Keratinocyte (primary cell): ENCODE measurements around the gene ZNF24. TPM values are rescaled to one million over a fixed set of nuclear protein-coding genes. Genes with fewer than 3 reads are reported as not detected.

ENCODE experiments used
- DNase-seq: peaks from one replicate; pipeline ENCODE4 v3.0.0-alpha.2; 2011; ENCODE audit warnings: low read depth, missing footprints, low spot score
- FAIRE-seq: peaks from 2 replicates; lab custom pipeline; 2011; peaks lifted over from hg19 to GRCh38; lab: Jason Lieb, UNC
- H2AFZ ChIP-seq: 2 replicates; pipeline ENCODE4 v1.6.0; 2012; ENCODE audit warnings: low read length, control low read depth, inconsistent platforms; ENCODE audit not compliant: control insufficient read depth
- H3K27ac ChIP-seq: 2 replicates; pipeline ENCODE4 v1.5.1; 2011; ENCODE audit warnings: low read length; ENCODE audit not compliant: control insufficient read depth, insufficient read depth
- H3K27me3 ChIP-seq: 3 replicates; pipeline ENCODE4 v1.6.0; 2011; ENCODE audit warnings: low read length; ENCODE audit not compliant: control insufficient read depth, insufficient read depth; ENCODE audit errors: extremely low read depth
- H3K36me3 ChIP-seq, 2 experiments: 2 replicates in 1 of 2; 3 replicates in 1 of 2; pipeline ENCODE4 v1.5.1; 2011; ENCODE audit warnings: low read length in 2 of 2, mild to moderate bottlenecking in 1 of 2; ENCODE audit not compliant: control insufficient read depth in 2 of 2, insufficient read depth in 2 of 2; ENCODE audit errors: extremely low read depth in 1 of 2
- H3K4me1 ChIP-seq: 3 replicates; pipeline ENCODE4 v1.5.1; 2011; ENCODE audit warnings: low read length; ENCODE audit not compliant: control insufficient read depth, insufficient read depth; ENCODE audit errors: extremely low read depth
- H3K4me2 ChIP-seq: 3 replicates; pipeline ENCODE4 v1.6.0; 2011; ENCODE audit warnings: low read depth, low read length; ENCODE audit not compliant: control insufficient read depth, insufficient read depth; ENCODE audit errors: extremely low read depth
- H3K4me3 ChIP-seq, 3 experiments: fragments of 200-600 bp in 1 of 3; sonication (generic) in 1 of 3; 2 replicates in 2 of 3; 3 replicates in 1 of 3; pipeline ENCODE4 v1.5.1; 2011 to 2016; ENCODE audit warnings: low read length in 3 of 3, mild to moderate bottlenecking in 3 of 3, control low read depth in 2 of 3, inconsistent platforms in 1 of 3, low read depth in 1 of 3, mixed read lengths in 1 of 3, mixed run types in 1 of 3, moderate library complexity in 1 of 3; ENCODE audit not compliant: control insufficient read depth in 2 of 3, insufficient read depth in 2 of 3; ENCODE audit errors: extremely low read depth in 1 of 3
- H3K79me2 ChIP-seq: 2 replicates; pipeline ENCODE4 v1.6.0; 2012; ENCODE audit warnings: low read length; ENCODE audit not compliant: control insufficient read depth, insufficient read depth
- H3K9ac ChIP-seq: 3 replicates; pipeline ENCODE4 v1.6.0; 2011; ENCODE audit warnings: low read length; ENCODE audit not compliant: control insufficient read depth, insufficient read depth; ENCODE audit errors: extremely low read depth
- H3K9me1 ChIP-seq: 3 replicates; pipeline ENCODE4 v1.6.0; 2011; ENCODE audit warnings: low read length; ENCODE audit not compliant: control insufficient read depth, insufficient read depth; ENCODE audit errors: extremely low read depth
- H3K9me3 ChIP-seq: 2 replicates; pipeline ENCODE4 v1.5.1; 2012; ENCODE audit warnings: low read depth, low read length; ENCODE audit not compliant: control insufficient read depth
- H4K20me1 ChIP-seq: 3 replicates; pipeline ENCODE4 v1.6.0; 2011; ENCODE audit warnings: low read length; ENCODE audit not compliant: control insufficient read depth, insufficient read depth; ENCODE audit errors: extremely low read depth
- CTCF ChIP-seq, 3 experiments: IDR thresholded peaks in 1 of 3; conservative IDR thresholded peaks in 1 of 3; optimal IDR thresholded peaks in 1 of 3; 2 replicates in 2 of 3; 3 replicates in 1 of 3; pipeline versions ENCODE3 to v1.5.1; 2011; ENCODE audit warnings: low read length in 3 of 3, mild to moderate bottlenecking in 3 of 3, moderate library complexity in 2 of 3, control low read depth in 1 of 3, inconsistent platforms in 1 of 3; ENCODE audit not compliant: insufficient read depth in 2 of 3; ENCODE audit errors: extremely low read depth in 1 of 3
- EZH2 ChIP-seq: IDR thresholded peaks from one replicate; pipeline ENCODE4 v1.6.1; 2012; ENCODE audit warnings: inconsistent platforms, mild to moderate bottlenecking, low read length, moderate library complexity
- dilution Hi-C: fragments of 300-500 bp; cut with MboI; formaldehyde crosslinking; loops from one replicate; pipeline ENCODE4 v1.7.0; 2020; ENCODE audit warnings: low sequenced_read_pairs; ENCODE audit not compliant: extremely low pct_ligation_motif_present
- polyA plus RNA-seq, 5 experiments: library from polyadenylated mRNA; depleted of rRNA in 3 of 5; stranded (reverse) in 3 of 5; stranded (forward) in 1 of 5; unstranded in 1 of 5; fragments of >200 nt; gene quantifications; 1 replicate in 1 of 5; 2 replicates in 3 of 5; 3 replicates in 1 of 5; pipeline versions ENCODE4 v1.2.1 to v1.2.3, GENCODE V29; 2011 to 2012; ENCODE audit warnings: missing spikeins in 2 of 5, low read depth in 1 of 5, low replicate concordance in 1 of 5

ZNF24 gene
- polyA plus RNA-seq, 1 donor (not counting 4 experiments of a cell fraction or from before 2014, with no cell fraction given), result 20.3 TPM

GRCh38 chr18:35335866-35336265, 8.4 kb downstream of the ZNF24 start:
- peaks cover 4% of the 10 kb centered on the region for H4K20me1 ChIP-seq
- no peak overlapping the region for H3K4me3 ChIP-seq
- peaks cover 18% of the 10 kb centered on the region for H3K79me2 ChIP-seq
- DNase-seq (no peak), FAIRE-seq (no peak)
- no peak overlapping the region for H2AFZ ChIP-seq
- H3K9me3 ChIP-seq, result no peaks in the 10 kb centered on the region
- no peaks in the 10 kb centered on the region for H3K27me3 ChIP-seq
- H3K36me3 ChIP-seq, result peaks cover 23 to 31% of the 10 kb centered on the region in 2 experiments
- no peak for TF ChIP-seq EZH2
- H3K4me2 ChIP-seq, result no peak overlapping the region
- dilution Hi-C loops, result no loop called here
- no peaks in the 10 kb centered on the region for H3K4me1 ChIP-seq
- H3K9me1 ChIP-seq, result no peaks in the 10 kb centered on the region
- H3K9ac ChIP-seq, result no peak overlapping the region
- no peak overlapping the region for H3K27ac ChIP-seq

DNA sequence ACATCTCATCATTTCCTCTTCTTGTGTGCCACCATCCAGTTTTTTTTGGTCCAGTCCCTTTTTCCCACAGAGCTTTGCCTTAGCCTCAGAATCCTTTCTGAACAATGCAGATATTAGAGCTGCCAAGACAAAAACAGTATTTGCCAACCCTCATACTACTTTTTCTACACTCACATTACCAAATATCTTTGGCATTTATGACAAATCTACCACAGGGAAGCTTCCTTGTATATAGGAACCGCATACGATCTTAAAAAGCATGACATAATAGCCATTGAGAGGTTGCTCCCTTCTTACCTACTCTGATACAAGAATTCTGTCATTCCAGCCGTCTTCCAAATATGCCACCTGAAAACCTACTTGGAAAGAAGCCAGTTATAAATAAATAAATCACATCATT, 9.4 kb downstream of the ZNF24 start:
- no peaks in the 10 kb centered on the region for H3K9me1 ChIP-seq
- peaks cover 18 to 23% of the 10 kb centered on the region in 2 experiments for H3K36me3 ChIP-seq
- no peak overlapping the region for H3K4me2 ChIP-seq
- H3K9me3 ChIP-seq, result no peaks in the 10 kb centered on the region
- H3K4me3 ChIP-seq, result no peak overlapping the region
- no peaks in the 10 kb centered on the region for H3K27me3 ChIP-seq
- dilution Hi-C loops, result no loop called here
- no peak overlapping the region for H3K27ac ChIP-seq
- H2AFZ ChIP-seq, result no peak overlapping the region
- DNase-seq, result no peak
- no peaks in the 10 kb centered on the region for H3K4me1 ChIP-seq
- peaks cover 7% of the 10 kb centered on the region for H3K79me2 ChIP-seq
- H3K9ac ChIP-seq, result no peak overlapping the region
- no peak for TF ChIP-seq EZH2
- no peak for FAIRE-seq
- no peaks in the 10 kb centered on the region for H4K20me1 ChIP-seq

- Histone ChIP-seq H3K4me1 (no peaks in the 10 kb centered on the region), H4K20me1 (no peaks in the 10 kb centered on the region), H3K36me3 (peaks cover 16 to 18% of the 10 kb centered on the region in 2 experiments), H3K4me3 (no peak overlapping the region), H3K27me3 (no peaks in the 10 kb centered on the region), H3K9me1 (no peaks in the 10 kb centered on the region), H3K79me2 (peaks cover 2% of the 10 kb centered on the region), H3K4me2 (no peak overlapping the region), H2AFZ (no peak overlapping the region), H3K9me3 (no peaks in the 10 kb centered on the region), H3K9ac (no peak overlapping the region), H3K27ac (no peak overlapping the region)
- dilution Hi-C loops, result no loop called here
- FAIRE-seq (no peak), DNase-seq (no peak)
- TF ChIP-seq EZH2 (no peak), CTCF (optimal IDR thresholded peaks at IDR 0.05 in 1 of 3, IDR thresholded peaks at IDR 0.05 in 1 of 3, conservative IDR thresholded peaks at IDR 0.05 in 1 of 3; ENCODE audit: extremely low read depth in 1 of 3, insufficient read depth in 2 of 3, low read length in 3 of 3) (no peak)
These were observed 10.0 kb downstream of the ZNF24 start for GRCh38 chr18:35334212-35334611.
